ENCODE results near the gene PNISR. TPM values are rescaled to one million over a fixed set of nuclear protein-coding genes. Genes with fewer than 3 reads are reported as not detected.

The PNISR gene
- total and polyA plus RNA-seq, 2 donors (not counting 1 experiment from before 2014, with no cell fraction given) = 27.7 to 99.1 TPM

- no peak overlapping the region for H3K9ac ChIP-seq (ENCODE audit: insufficient read depth, low read length)
- H4K20me1 ChIP-seq (ENCODE audit: control insufficient read depth, extremely low read depth, insufficient read depth, low read length) = no peaks in the 10 kb centered on the region
- no peak overlapping the region for H3K4me2 ChIP-seq (ENCODE audit: extremely low read depth, insufficient read depth, low read length)
- H3K79me2 ChIP-seq (ENCODE audit: control insufficient read depth, insufficient read depth, low read length) = no peaks in the 10 kb centered on the region
- DNase-seq (ENCODE audit: low read depth in 2 of 2) = no peak
- H3K27ac ChIP-seq (ENCODE audit: insufficient read depth, low read length) = no peak overlapping the region
- TF ChIP-seq CTCF (conservative IDR thresholded peaks at IDR 0.05 in 1 of 2, IDR thresholded peaks at IDR 0.05 in 1 of 2; ENCODE audit: low read depth in 1 of 2, low read length in 2 of 2) (no peak), EZH2 (IDR thresholded peaks at IDR 0.05; ENCODE audit: low read length, missing control alignments) (no peak)
- no peaks in the 10 kb centered on the region for H3K27me3 ChIP-seq (ENCODE audit: control insufficient read depth, insufficient read depth, low read length)
- H3K36me3 ChIP-seq (ENCODE audit: control insufficient read depth, insufficient read depth, low read length) = no peaks in the 10 kb centered on the region
- no peaks in the 10 kb centered on the region for H3K9me3 ChIP-seq (ENCODE audit: control insufficient read depth, insufficient read depth, low read depth, low read length)
- no peaks in the 10 kb centered on the region for H3K4me1 ChIP-seq (ENCODE audit: control insufficient read depth, extremely low read depth, insufficient read depth, low read length)
- H2AFZ ChIP-seq (ENCODE audit: low read length) = no peak overlapping the region
- no peak overlapping the region for H3K4me3 ChIP-seq (replicated peaks in 1 of 4; ENCODE audit: control extremely low read depth in 1 of 4, insufficient read depth in 1 of 4, low read depth in 3 of 4, low read length in 4 of 4)
Measured at GRCh38 chr6:99366852-99367251, 58.3 kb downstream of the PNISR start.

- TF ChIP-seq CTCF (conservative IDR thresholded peaks at IDR 0.05 in 1 of 2, IDR thresholded peaks at IDR 0.05 in 1 of 2; ENCODE audit: low read depth in 1 of 2, low read length in 2 of 2) (no peak), EZH2 (IDR thresholded peaks at IDR 0.05; ENCODE audit: low read length, missing control alignments) (no peak)
Measured at GRCh38 chr6:99364026-99364425, 61.1 kb downstream of the PNISR start.

GRCh38 chr6:99362678-99363268 is 62.3 kb downstream of the PNISR start:
- Histone ChIP-seq H4K20me1 (ENCODE audit: control insufficient read depth, extremely low read depth, insufficient read depth, low read length) (no peaks in the 10 kb centered on the region), H3K36me3 (ENCODE audit: control insufficient read depth, insufficient read depth, low read length) (no peaks in the 10 kb centered on the region), H3K27ac (ENCODE audit: insufficient read depth, low read length) (no peak overlapping the region), H2AFZ (ENCODE audit: low read length) (no peak overlapping the region), H3K4me1 (ENCODE audit: control insufficient read depth, extremely low read depth, insufficient read depth, low read length) (no peaks in the 10 kb centered on the region), H3K4me3 (replicated peaks in 1 of 4; ENCODE audit: control extremely low read depth in 1 of 4, insufficient read depth in 1 of 4, low read depth in 3 of 4, low read length in 4 of 4) (no peak overlapping the region), H3K4me2 (ENCODE audit: extremely low read depth, insufficient read depth, low read length) (no peak overlapping the region), H3K9me3 (ENCODE audit: control insufficient read depth, insufficient read depth, low read depth, low read length) (no peaks in the 10 kb centered on the region), H3K9ac (ENCODE audit: insufficient read depth, low read length) (no peak overlapping the region), H3K79me2 (ENCODE audit: control insufficient read depth, insufficient read depth, low read length) (no peaks in the 10 kb centered on the region), H3K27me3 (ENCODE audit: control insufficient read depth, insufficient read depth, low read length) (no peaks in the 10 kb centered on the region)
- TF ChIP-seq CTCF (conservative IDR thresholded peaks at IDR 0.05 in 1 of 2, IDR thresholded peaks at IDR 0.05 in 1 of 2; ENCODE audit: low read depth in 1 of 2, low read length in 2 of 2) (no peak), EZH2 (IDR thresholded peaks at IDR 0.05; ENCODE audit: low read length, missing control alignments) (no peak)
- no peak for DNase-seq (ENCODE audit: low read depth in 2 of 2)

More at GRCh38 chr6:99364026-99364425, 61.1 kb downstream of the PNISR start:
- Histone ChIP-seq H3K27me3 (ENCODE audit: control insufficient read depth, insufficient read depth, low read length) (no peaks in the 10 kb centered on the region), H3K79me2 (ENCODE audit: control insufficient read depth, insufficient read depth, low read length) (no peaks in the 10 kb centered on the region), H3K27ac (ENCODE audit: insufficient read depth, low read length) (no peak overlapping the region), H2AFZ (ENCODE audit: low read length) (no peak overlapping the region), H3K4me1 (ENCODE audit: control insufficient read depth, extremely low read depth, insufficient read depth, low read length) (no peaks in the 10 kb centered on the region), H3K4me3 (replicated peaks in 1 of 4; ENCODE audit: control extremely low read depth in 1 of 4, insufficient read depth in 1 of 4, low read depth in 3 of 4, low read length in 4 of 4) (no peak overlapping the region), H3K9ac (ENCODE audit: insufficient read depth, low read length) (no peak overlapping the region), H4K20me1 (ENCODE audit: control insufficient read depth, extremely low read depth, insufficient read depth, low read length) (no peaks in the 10 kb centered on the region), H3K9me3 (ENCODE audit: control insufficient read depth, insufficient read depth, low read depth, low read length) (no peaks in the 10 kb centered on the region), H3K4me2 (ENCODE audit: extremely low read depth, insufficient read depth, low read length) (no peak overlapping the region), H3K36me3 (ENCODE audit: control insufficient read depth, insufficient read depth, low read length) (no peaks in the 10 kb centered on the region)
- no peak for DNase-seq (ENCODE audit: low read depth in 2 of 2)
